Choroid plexus epithelial cell (primary cell): ENCODE measurements around the gene MPDU1.

Experiments used
- DNase-seq: peaks from one replicate; pipeline ENCODE4 v3.0.0-alpha.2; 2010; ENCODE audit warnings: low read depth
- H3K4me3 ChIP-seq: 2 replicates; pipeline ENCODE4 v1.5.1; 2011; ENCODE audit warnings: low read depth, mild to moderate bottlenecking, control low read depth, low read length, moderate library complexity
- CTCF ChIP-seq: conservative IDR thresholded peaks from 2 replicates; pipeline ENCODE4 v1.5.1; 2011; ENCODE audit warnings: low read depth, mild to moderate bottlenecking, control low read depth, inconsistent platforms, low read length, moderate library complexity

MPDU1 gene

GRCh38 chr17:7557147-7557764, 26.4 kb upstream of the MPDU1 start:
- no peak for TF ChIP-seq CTCF
- no peak overlapping the region for H3K4me3 ChIP-seq
- DNase-seq, result no peak

- DNase-seq, result peak; percentile 75
- H3K4me3 ChIP-seq, result peak overlapping the region; percentile 43
- TF ChIP-seq CTCF, result no peak
Observed at GRCh38 chr17:7557775-7558543, 25.7 kb upstream of the MPDU1 start.

GRCh38 chr17:7558544-7559319, 24.9 kb upstream of the MPDU1 start, which contains the start of gene TNFSF13:
TSS of gene TNFSF13 (plus strand) at chr17:7558750. CDS start at chr17:7559040, 290 bp downstream.
- DNase-seq, result no peak
- peak within 1 kb of the TSS; percentile 43 for H3K4me3 ChIP-seq
- TF ChIP-seq CTCF, result no peak

- H3K4me3 ChIP-seq, result no peak overlapping the region
- DNase-seq, result no peak
- TF ChIP-seq CTCF, result no peak
Observed at GRCh38 chr17:7559320-7560171, 24.1 kb upstream of the MPDU1 start.

- peak; percentile 81 for DNase-seq
- H3K4me3 ChIP-seq, result peak overlapping the region; percentile 84
- TF ChIP-seq CTCF, result peak; percentile 84
Observed at GRCh38 chr17:7560172-7561027, 23.3 kb upstream of the MPDU1 start.
